ENCODE measurements around the gene ELOA.

GRCh38 chr1:23809751-23810171 is 66.5 kb downstream of the ELOA start:
- TF ChIP-seq CTCF (conservative IDR thresholded peaks at IDR 0.05; ENCODE audit: low read depth, low read length) (peak; percentile 87), EZH2 (IDR thresholded peaks at IDR 0.05; ENCODE audit: borderline replicate concordance, low read depth, low read length, poor library complexity, severe bottlenecking) (no peak)

Data from A673 (cell line).